Glomerular visceral epithelial cell (primary cell): Measurements from ENCODE around the gene TAF11L10.
"Not testable (repeated sequence)": the region's sequence is repeated elsewhere in the genome, so short reads cannot be mapped to it uniquely, and the experiment has no call there.

ENCODE experiments used
- DNase-seq: peaks from one replicate; pipeline ENCODE4 v3.0.0-alpha.2; 2016; ENCODE audit errors: extremely low spot score

TAF11L10 gene

DNA sequence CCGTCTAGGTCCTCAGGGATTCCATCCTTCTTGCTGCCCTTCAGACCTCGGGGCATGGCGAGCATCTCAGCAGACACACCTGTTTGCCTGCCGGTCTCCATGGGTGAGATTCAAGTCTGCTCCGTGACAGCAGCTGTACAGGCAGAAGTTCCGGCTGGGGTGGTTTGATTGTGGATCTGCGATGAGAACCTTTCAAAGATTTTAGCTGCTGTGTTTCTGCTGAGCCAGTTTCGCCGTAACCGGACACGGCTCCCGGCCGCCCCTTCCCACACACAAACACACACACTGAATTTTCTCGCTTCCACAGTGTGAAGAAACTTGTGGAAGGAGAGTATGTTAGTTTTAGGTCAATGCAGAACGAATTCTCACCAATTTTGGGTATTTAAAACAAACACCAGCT is at the start of gene TAF11L10:
TAF11L10 (minus strand) TSS at position 101 of the 400 bp plus-strand sequence.
- DNase-seq, result not testable (repeated sequence)

DNA sequence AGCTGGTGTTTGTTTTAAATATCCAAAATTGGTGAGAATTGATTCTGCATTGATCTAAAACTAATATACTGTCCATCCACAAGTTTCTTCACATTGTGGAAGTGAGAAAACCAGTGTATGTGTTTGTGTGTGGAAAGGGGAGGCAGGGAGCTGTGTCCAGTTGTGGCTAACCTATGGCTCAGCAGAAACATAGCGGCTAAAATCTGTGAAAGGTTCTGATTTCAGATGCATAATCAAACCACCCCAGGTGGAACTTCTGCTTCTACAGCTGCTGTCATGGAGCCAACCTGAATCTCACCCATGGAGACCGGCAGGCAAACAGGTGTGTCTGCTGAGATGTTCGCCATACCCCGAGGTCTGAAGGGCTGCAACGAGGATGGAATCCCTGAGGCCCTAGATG is 36.5 kb upstream of the TAF11L10 start, which contains the start of gene TAF11L14:
TAF11L14 (plus strand) TSS at position 301 of the 400 bp plus-strand sequence.
- DNase-seq, result no peak

DNA sequence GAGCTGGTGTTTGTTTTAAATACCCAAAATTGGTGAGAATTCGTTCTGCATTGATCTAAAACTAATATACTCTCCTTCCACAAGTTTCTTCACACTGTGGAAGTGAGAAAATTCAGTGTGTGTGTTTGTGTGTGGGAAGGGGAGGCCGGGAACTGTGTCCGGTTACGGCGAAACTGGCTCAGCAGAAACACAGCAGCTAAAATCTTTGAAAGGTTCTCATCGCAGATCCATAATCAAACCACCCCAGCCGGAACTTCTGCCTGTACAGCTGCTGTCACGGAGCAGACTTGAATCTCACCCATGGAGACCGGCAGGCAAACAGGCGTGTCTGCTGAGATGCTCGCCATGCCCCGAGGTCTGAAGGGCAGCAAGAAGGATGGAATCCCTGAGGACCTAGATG is 34.2 kb upstream of the TAF11L10 start, which contains the start of gene TAF11L13:
TAF11L13 (plus strand) TSS at position 301 of the 400 bp plus-strand sequence.
- DNase-seq, result not testable (repeated sequence)

DNA sequence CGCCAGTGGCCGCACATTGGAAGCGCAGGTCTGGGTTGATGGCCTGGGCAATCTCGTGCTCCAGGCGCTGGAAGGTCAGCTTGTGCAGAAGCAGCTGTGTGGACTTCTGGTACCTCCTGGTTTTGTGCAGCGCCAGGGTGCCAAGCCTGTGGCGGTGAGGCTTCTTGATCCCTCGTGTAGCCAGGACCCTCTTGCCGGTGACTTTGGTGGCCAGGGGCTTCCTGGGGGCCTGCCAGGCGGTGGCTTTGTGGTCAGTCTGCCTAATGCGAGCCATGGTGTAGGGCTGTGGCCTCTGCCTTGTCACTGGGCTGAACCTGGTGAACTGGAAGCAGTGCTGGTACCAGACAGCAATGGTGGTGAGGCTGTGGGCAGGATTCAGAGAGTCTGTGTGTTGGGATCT is 28.1 kb upstream of the TAF11L10 start:
- DNase-seq, result no peak

DNA sequence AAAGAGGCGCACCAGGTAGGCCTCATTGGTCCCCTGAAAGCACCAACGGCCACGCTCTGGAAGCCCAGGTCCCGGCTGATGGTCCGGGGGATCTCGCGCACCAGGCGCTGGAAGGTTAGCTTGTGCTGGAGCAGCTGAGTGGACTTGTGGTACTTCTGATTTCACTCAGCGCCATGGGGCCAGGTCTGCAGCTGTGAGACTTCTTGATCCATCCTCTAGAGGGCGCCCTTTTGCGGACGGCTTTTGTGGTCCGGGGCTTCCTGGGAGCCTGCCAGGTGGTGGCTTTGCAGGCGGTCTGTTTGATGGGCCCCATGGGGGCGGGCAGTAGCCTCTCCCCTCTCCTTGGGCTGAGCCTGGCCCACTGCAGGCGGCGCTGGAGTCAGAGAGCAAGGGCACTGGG is 23.0 kb upstream of the TAF11L10 start:
- no peak for DNase-seq

DNA sequence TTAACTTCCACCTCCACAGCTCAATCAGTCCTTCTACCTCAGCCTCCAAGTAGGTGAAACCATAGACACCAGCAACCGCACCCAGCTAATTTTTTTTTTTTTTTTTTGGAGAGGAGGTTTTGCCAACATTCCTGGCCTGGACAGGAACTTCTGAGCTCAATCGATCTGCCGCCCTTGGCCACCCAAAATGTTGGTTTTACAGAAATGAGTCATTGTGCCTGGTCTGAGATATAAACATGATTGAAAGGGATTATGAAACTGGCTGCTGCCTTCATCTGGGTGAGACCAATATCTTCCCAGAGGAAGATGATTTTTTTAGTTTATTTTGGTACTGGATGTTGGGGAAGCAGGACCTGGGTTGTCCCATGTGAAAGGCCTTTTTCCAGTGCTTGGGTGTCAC is 21.7 kb upstream of the TAF11L10 start:
- DNase-seq, result no peak

DNA sequence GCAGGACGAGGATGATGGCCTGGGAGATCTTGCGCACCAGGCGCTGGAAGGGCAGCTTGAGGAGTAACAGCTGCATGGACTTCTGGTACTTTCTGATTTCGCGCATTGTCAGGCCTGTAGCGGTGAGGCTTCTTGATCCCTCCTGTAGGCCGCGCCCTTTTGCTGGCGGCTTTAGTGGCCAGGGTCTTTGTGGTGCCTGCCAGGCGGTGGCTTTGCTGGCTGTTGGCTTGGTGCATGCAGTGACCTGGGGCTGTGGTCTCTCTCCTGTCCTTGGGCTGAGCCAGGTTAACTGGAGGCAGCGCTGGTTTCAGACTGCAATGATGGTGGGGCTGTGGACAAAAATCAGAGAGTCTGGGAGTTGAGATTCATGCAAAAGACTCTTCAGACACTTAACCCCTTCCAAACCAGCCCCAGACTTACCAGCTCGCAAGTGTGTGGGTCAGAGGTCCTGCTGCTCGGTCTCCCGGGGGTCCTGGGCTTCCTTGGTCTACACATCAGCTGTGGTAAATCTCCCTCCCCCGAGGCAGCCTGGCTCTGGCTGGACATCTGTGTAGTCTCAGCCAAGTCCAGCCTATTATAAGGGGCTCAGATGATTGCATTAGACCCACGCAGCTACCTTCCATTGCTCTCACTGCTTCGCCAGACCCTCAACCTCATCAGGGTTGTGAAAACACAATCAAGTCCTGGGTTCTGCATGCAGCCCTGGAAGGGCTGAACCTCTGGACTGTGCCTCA is 17.4 kb upstream of the TAF11L10 start:
- no peak for DNase-seq

DNA sequence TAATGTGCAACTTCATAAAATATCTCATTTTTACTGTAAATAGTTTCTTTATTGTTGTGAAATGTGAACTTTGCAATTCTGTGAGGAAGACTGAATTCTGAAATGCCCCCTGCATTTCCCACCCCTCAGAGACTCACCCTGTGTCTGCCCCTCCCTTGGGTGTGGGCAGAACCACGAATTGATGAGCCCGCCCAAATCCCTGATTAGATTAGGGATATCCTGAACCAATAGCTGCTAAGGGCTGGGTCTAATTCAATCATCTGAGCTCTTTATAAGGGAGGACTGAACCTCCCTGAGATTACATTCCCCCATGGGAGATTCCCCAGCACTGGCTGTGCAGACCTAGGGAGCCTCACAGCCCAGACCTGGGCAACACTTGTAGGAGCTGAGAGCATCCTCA is 12.5 kb upstream of the TAF11L10 start, which contains the start of gene TAF11L12:
TAF11L12 (plus strand) TSS at position 301 of the 400 bp plus-strand sequence.
- DNase-seq, result not testable (repeated sequence)

DNA sequence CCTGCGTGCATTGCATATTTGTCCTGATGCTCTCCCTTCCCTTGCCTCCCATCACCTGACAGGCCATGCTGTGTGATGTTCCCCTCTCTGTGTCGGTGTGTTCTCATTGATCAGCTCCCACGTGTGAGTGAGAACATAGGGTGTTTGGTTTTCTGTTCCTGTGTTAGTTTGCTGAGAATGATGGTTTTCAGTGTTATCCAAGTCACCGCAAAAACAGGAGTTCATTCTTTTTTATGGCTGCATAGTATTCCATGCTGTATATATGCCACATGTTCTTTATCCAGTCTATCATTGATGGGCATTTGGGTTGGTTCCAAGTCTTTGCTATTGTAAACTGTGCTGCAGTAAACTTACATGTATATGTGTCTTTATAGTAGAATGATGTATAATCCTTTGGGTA is 9.8 kb upstream of the TAF11L10 start:
- DNase-seq, result not testable (repeated sequence)

DNA sequence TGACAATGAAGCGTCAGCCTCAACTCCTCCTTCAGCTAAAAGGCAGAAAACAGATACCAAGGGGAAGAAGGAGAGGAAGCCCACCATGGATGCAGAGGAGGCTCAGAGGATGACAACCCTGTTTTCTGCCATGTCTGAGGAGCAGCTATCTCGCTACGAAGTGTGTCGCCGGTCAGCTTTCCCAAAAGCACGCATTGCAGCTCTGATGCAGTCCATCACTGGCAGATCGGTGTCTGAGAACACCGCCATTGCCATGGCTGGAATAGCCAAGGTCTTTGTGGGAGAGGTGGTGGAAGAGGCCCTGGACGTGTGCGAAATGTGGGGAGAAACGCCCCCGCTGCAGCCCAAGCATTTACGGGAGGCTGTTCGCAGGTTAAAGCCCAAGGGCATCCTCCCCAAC is 7.3 kb upstream of the TAF11L10 start:
- DNase-seq, result no peak

DNA sequence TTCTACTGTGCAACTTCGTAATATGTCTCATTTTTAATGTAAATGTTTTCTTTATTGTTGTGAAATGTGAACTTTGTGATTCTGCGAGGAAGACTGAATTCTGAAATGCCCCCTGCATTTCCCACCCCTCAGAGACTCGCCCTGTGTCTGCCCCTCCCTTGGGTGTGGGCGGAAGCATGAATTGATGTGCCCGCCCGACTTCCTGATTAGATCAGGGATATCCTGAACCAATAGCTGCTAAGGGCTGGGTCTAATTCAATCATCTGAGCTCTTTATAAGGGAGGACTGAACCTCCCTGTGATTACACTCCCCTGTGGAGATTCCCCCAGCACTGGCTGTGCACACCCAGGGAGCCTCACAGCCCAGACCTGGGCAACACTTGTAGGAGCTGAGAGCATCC is 6.3 kb upstream of the TAF11L10 start, which contains the start of gene TAF11L11:
TAF11L11 (plus strand) TSS at position 304 of the 400 bp plus-strand sequence.
- not testable (repeated sequence) for DNase-seq

DNA sequence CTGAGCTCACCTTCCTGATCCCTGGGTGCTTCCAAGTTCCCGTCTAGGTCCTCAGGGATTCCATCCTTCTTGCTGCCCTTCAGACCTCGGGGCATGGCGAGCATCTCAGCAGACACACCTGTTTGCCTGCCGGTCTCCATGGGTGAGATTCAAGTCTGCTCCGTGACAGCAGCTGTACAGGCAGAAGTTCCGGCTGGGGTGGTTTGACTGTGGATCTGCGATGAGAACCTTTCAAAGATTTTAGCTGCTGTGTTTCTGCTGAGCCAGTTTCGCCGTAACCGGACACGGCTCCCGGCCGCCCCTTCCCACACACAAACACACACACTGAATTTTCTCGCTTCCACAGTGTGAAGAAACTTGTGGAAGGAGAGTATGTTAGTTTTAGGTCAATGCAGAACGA is 3.4 kb downstream of the TAF11L10 start, which contains the start of gene TAF11L9:
TAF11L9 (minus strand) TSS at position 140 of the 400 bp plus-strand sequence.
- DNase-seq, result not testable (repeated sequence)

DNA sequence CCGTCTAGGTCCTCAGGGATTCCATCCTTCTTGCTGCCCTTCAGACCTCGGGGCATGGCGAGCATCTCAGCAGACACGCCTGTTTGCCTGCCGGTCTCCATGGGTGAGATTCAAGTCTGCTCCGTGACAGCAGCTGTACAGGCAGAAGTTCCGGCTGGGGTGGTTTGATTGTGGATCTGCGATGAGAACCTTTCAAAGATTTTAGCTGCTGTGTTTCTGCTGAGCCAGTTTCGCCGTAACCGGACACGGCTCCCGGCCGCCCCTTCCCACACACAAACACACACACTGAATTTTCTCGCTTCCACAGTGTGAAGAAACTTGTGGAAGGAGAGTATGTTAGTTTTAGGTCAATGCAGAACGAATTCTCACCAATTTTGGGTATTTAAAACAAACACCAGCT is 6.8 kb downstream of the TAF11L10 start, which contains the start of gene TAF11L8:
TAF11L8 (minus strand) TSS at position 101 of the 400 bp plus-strand sequence.
- DNase-seq, result not testable (repeated sequence)

DNA sequence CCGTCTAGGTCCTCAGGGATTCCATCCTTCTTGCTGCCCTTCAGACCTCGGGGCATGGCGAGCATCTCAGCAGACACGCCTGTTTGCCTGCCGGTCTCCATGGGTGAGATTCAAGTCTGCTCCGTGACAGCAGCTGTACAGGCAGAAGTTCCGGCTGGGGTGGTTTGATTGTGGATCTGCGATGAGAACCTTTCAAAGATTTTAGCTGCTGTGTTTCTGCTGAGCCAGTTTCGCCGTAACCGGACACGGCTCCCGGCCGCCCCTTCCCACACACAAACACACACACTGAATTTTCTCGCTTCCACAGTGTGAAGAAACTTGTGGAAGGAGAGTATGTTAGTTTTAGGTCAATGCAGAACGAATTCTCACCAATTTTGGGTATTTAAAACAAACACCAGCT is 12.0 kb downstream of the TAF11L10 start, which contains the start of gene TAF11L7:
TAF11L7 (minus strand) TSS at position 101 of the 400 bp plus-strand sequence.
- not testable (repeated sequence) for DNase-seq
